Epidermal melanocyte (primary cell): ENCODE data around the gene LSAMP.
"Not testable (repeated sequence)": the region's sequence is repeated elsewhere in the genome, so short reads cannot be mapped to it uniquely, and the experiment has no call there.

Experiments
- DNase-seq: peaks from one replicate; pipeline ENCODE4 v3.0.0; 2011; ENCODE audit warnings: low spot score; ENCODE audit not compliant: insufficient read length

The LSAMP gene

GRCh38 chr3:115819785-115820384 is 625.4 kb downstream of the LSAMP start:
- DNase-seq = peak; percentile 49

GRCh38 chr3:115814778-115815380 is 630.4 kb downstream of the LSAMP start:
- peak; percentile 77 for DNase-seq

- DNase-seq = no peak
Measured at GRCh38 chr3:115814006-115814405, 631.3 kb downstream of the LSAMP start.

- no peak for DNase-seq
Measured at GRCh38 chr3:115808816-115809215, 636.5 kb downstream of the LSAMP start.

GRCh38 chr3:115808244-115808643 is 637.0 kb downstream of the LSAMP start:
- no peak for DNase-seq

DNA sequence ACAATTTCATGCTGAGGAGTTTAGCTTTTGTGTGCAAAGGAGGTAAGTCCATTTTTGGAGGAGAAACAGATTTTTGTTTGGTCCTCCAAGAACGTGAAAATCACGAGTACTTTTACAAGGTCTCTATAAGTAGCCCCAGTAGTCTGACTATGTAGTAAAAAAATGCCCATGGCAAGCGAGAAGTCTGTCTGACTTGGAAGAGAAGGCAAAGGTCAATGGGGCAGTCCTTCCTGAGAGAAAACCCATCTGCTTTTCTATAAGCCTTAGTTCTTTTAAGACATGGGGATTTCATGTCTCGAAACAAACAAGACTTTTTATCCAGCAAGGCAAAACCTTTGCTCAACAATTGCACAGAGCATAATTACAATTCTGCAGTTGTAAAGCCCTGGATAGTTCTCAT is 638.8 kb downstream of the LSAMP start:
- DNase-seq = no peak

- no peak for DNase-seq
Measured at GRCh38 chr3:115805520-115805919, 639.8 kb downstream of the LSAMP start.

GRCh38 chr3:115804713-115805119 is 640.6 kb downstream of the LSAMP start:
- DNase-seq = no peak

DNA sequence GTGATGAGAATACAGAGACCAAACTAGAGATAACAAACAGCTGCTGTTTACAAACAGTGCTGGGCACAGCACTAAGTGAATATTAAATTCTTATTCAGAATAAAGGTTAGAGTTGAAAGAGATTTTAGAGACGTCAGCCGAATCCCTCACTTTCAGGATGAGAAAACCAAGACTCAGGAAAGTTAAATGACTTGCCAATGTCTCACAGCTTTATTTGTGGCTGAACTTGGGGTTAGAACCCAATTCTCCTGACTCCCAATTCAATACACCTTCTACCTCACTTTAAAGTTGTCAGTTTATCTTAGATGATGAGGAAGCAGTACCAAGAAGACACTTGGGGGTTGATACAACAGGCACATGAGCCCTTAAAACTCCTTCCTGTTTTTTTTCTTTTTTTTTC is 641.1 kb downstream of the LSAMP start:
- no peak for DNase-seq

GRCh38 chr3:115803661-115804060 is 641.6 kb downstream of the LSAMP start:
- DNase-seq = no peak

GRCh38 chr3:115800489-115801075 is 644.7 kb downstream of the LSAMP start:
- no peak for DNase-seq

DNA sequence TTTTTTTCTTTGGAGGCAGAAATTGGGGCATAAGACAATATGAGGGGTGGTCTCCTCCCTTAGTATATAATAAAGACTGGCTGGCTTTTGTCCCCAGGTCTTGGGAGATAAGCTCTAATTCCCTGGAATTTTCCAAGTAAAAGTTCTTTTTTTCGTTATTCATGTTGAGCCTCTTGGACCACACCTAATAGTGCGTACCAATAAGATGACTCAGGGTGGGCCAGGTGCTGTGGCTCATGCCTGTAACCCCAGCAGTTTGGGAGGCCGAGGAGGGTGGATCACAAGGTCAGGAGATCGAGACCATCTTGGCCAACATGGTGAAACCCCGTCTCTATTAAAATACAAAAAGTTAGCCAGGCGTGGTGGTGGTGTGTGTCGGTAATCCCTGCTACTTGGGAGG is 645.2 kb downstream of the LSAMP start:
- not testable (repeated sequence) for DNase-seq

GRCh38 chr3:115792206-115792955 is 652.9 kb downstream of the LSAMP start:
- no peak for DNase-seq

DNA sequence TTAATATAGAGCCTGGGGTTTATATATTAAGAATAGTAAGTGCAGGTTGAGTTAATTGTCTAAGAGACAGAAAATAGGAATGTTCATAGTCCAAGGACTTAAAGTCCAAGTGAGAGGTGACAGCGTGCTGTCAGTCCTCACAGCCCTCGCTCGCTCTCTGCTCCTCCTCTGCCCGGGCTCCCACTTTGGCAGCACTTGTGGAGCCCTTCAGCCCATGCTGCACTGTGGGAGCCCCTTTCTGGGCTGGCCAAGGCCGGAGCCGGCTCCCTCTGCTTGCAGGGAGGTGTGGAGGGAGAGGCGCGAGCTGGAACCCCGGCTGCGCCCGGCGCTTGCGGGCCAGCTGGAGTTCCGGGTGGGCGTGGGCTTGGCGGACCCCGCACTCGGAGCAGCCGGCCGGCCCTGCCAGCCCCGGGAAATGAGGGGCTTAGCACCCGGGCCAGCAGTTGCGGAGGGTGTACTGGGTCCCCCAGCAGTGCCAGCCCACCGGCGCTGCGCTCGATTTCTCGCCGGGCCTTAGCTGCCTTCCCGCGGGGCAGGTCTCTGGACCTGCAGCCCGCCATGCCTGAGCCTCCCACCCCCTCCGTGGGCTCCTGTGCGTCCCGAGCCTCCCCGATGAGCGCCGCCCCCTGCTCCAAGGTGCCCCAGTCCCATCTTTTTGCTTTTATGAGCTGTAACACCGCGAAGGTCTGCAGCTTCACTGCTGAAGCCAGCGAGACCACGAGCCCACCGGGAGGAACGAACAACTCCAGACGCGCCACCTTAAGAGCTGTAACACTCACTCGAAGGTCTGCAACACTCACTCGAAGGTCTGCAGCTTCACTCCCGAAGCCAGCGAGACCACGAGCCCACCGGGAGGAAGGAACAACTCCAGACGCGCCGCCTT is 653.8 kb downstream of the LSAMP start:
- not testable (repeated sequence) for DNase-seq

- no peak for DNase-seq
Measured at GRCh38 chr3:115790759-115791158, 654.5 kb downstream of the LSAMP start.

- no peak for DNase-seq
Measured at GRCh38 chr3:115789481-115789880, 655.8 kb downstream of the LSAMP start.

DNA sequence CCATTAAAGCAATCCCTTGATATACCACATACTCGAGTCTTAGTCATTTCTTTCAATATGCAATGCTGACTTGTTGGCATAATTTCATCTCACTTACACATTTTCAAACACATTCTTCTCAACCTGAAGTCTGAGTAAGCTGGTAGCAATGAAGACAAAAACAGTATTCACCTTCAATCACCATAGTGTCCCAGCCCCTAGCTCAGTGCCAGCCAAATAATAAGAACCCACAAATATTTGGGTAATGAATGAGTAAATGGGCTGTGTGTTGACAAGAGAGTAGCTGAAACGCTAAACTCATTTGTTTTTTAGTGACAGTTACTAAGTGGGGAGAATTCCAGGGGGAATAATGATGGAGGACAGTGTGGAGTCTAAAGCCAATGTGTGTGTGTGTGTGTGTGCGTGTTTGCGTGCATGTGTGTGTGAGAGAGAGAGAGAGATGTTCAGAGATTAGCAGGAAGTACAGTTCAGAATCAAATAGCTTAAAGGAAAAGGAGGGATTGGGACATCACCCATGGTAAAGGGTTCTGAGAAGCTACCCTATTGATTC is 656.3 kb downstream of the LSAMP start:
- no peak for DNase-seq

- no peak for DNase-seq
Measured at GRCh38 chr3:115787818-115788217, 657.5 kb downstream of the LSAMP start.

GRCh38 chr3:115785782-115786181 is 659.5 kb downstream of the LSAMP start:
- no peak for DNase-seq

GRCh38 chr3:115784739-115785536 is 660.3 kb downstream of the LSAMP start:
- peak; percentile 49 for DNase-seq
